GM10248 (cell line): ENCODE measurements around the gene SDHC.

Experiments
- CTCF ChIA-PET: fragments of 300-600 bp; sonication (Branson Sonifier 250); formaldehyde crosslinking; extraction: SDS; loops from one replicate; lab custom pipeline; 2021; ENCODE audit warnings: antibody characterized with exemption; lab: Yijun Ruan, JAX
- POLR2A ChIA-PET: fragments of 350-650 bp; sonication (Branson Sonifier 250); formaldehyde crosslinking; extraction: SDS; loops from one replicate; lab custom pipeline; 2020; ENCODE audit warnings: antibody characterized with exemption; lab: Yijun Ruan, JAX
- DNase-seq: peaks from one replicate; pipeline ENCODE4 v3.0.0; 2012; ENCODE audit errors: extremely low spot score
- TF ChIP-seq, protein P1 (sequence below): IDR thresholded peaks from 2 replicates; pipeline ENCODE4 v1.5.1; 2012; ENCODE audit warnings: mild to moderate bottlenecking, low read depth; ENCODE audit errors: extremely low read depth, missing control alignments, control extremely low read depth

The SDHC gene

DNA sequence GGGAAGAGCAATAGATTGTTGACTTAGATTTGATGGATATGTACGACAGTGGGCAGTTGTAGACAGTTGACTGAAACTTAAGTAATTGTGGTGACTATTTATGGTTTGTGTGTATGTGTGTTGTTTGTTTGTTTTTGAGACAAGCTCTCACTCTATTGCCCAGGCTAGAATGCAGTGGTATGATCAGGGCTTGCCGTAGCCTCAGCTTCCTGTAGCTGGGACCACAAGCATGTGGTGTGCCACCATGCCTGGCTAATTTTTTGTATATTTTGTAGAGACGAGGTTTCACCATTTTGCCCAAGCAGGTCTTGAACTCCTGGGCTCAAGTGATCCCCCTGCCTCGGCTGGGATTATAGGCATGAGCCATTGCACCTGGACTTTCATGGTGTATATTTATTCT, 9.8 kb downstream of the SDHC start:
- TF ChIP-seq, protein P1, sequence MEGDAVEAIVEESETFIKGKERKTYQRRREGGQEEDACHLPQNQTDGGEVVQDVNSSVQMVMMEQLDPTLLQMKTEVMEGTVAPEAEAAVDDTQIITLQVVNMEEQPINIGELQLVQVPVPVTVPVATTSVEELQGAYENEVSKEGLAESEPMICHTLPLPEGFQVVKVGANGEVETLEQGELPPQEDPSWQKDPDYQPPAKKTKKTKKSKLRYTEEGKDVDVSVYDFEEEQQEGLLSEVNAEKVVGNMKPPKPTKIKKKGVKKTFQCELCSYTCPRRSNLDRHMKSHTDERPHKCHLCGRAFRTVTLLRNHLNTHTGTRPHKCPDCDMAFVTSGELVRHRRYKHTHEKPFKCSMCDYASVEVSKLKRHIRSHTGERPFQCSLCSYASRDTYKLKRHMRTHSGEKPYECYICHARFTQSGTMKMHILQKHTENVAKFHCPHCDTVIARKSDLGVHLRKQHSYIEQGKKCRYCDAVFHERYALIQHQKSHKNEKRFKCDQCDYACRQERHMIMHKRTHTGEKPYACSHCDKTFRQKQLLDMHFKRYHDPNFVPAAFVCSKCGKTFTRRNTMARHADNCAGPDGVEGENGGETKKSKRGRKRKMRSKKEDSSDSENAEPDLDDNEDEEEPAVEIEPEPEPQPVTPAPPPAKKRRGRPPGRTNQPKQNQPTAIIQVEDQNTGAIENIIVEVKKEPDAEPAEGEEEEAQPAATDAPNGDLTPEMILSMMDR = no peak
- DNase-seq = no peak
- ChIA-PET POLR2A (no interaction called here), CTCF (interaction anchor here (1.1 to 2.2 kb wide), 2 partner anchors 24 to 58 kb away, joined by 3 to 11 read pairs; no protein-coding TSS in a partner anchor)

DNA sequence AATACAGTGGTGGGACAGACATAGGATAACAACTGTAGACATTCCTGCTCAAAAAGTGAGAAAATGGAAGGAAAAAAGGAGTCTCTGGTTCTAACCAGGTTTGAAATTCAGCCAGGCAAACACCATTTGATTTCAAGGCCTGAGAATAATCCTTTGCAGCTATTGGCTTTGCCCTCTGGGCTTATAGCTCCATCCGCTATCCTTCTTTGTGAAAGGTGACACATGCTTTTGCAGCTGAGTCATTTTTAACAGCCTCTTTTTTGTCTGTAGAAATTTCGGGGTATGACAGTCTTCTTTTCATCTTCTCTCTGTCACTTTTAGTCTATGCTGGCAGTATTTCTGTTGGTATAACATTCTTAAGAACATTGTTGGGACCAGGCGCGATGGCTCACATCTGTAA, 16.2 kb downstream of the SDHC start:
- POLR2A ChIA-PET = no interaction called here
- TF ChIP-seq, protein P1 = no peak
- CTCF ChIA-PET = interaction anchor here (1.4 kb wide), 1 partner anchor 39 kb away, joined by 5 read pairs; no protein-coding TSS in a partner anchor
- DNase-seq = no peak

DNA sequence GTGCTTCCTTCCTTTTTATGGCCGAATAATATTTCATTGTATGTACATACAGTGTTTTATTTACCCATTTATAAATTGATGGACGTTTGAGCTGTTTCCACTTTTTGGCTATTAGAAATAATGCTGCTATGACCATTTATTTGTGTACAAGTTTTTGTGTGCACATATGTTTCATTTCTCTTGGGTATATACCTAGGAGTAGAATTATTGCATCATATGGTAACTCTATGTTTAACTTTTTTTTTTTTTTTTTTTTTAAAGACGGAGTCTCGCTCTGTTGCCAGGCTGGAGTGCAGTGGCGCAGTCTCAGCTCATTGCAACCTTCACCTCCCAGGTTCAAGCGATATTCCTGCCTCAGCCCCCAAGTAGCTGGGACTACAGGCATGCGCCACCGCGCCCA, 19.0 kb downstream of the SDHC start:
- ChIA-PET CTCF (interaction anchor here (1.2 kb wide), 1 partner anchor 42 kb away, joined by 3 read pairs; no protein-coding TSS in a partner anchor), POLR2A (no interaction called here)
- DNase-seq = no peak
- TF ChIP-seq, protein P1 = no peak

DNA sequence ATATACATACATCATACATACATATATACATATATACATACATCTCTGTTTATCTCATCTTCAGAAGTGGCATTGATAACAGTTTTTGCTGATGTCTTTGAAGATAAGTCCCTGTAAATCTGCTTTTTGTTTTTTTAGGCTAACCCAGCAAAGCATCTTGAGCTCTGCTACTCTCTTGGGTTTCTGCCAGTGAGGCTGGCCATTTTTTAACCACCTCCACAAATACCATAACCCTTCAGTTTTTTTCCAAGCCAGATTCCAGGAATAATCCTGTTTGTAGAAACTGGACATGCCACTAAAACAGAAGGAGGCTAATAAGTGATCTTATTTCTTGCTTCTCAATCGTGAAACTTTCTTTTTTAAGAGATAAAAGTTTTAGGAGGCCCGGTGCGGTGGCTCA, 21.6 kb downstream of the SDHC start:
- CTCF ChIA-PET = interaction anchor here (1.0 kb wide), 1 partner anchor 108 kb away, joined by 3 read pairs; no protein-coding TSS in a partner anchor

DNA sequence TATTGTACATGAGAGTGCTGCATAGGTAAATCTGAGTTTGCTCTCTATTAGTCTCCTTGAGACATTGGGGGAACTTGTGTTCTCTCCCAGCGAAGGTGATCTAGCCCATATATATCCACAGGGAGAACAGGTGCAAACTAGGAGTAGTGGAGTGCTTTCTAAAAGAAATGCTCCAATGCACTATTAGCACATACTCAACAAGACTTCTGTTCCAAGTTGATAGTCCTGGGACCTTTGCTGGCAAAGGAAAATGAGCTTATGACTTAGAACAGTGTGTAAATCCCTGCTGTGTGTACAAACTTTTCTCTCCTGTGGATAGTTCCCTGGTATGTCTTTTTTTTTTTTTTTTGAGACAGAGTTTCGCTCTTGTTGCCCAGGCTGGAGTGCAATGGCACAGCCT, 28.0 kb downstream of the SDHC start:
- TF ChIP-seq, protein P1 = no peak
- no peak for DNase-seq
- ChIA-PET POLR2A (no interaction called here), CTCF (interaction anchor here (0.9 to 1.5 kb wide), 2 partner anchors 12 to 25 kb away, joined by 3 to 4 read pairs; no protein-coding TSS in a partner anchor)

More for the DNA sequence above, 21.6 kb downstream of the SDHC start:
- TF ChIP-seq, protein P1 = no peak
- POLR2A ChIA-PET = no interaction called here
- DNase-seq = no peak

DNA sequence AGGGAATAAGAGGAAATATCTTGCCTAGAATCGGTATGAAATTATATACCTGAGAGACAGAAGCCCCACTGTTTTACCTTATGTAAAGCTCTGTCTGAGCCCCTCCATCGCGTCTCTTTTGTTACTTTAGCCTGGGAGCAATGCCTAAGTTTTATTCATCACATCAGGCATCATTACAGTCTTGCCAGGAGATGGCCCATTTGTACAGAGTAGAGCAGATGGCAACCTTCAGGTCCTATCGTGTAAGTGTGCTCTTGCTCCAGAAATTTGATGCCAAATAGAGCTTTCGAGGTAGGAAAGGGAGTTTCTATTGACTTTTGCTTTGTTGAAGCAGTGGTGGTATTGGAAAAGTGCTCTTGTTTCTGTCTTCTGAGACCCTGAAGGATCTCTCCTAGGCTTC, 28.6 kb downstream of the SDHC start:
- POLR2A ChIA-PET = no interaction called here
- DNase-seq = no peak

More for the DNA sequence above, 28.6 kb downstream of the SDHC start:
- CTCF ChIA-PET = interaction anchor here (0.9 to 1.5 kb wide), 2 partner anchors 12 to 24 kb away, joined by 3 to 4 read pairs; no protein-coding TSS in a partner anchor
- TF ChIP-seq, protein P1 = no peak
